Measurements from ENCODE around the gene CCDC106. TPM values are rescaled to one million over a fixed set of nuclear protein-coding genes. Genes with fewer than 3 reads are reported as not detected.

CCDC106 gene
- total RNA-seq, 2 donors from 2014 or later = 19.1 to 30.0 TPM

DNA sequence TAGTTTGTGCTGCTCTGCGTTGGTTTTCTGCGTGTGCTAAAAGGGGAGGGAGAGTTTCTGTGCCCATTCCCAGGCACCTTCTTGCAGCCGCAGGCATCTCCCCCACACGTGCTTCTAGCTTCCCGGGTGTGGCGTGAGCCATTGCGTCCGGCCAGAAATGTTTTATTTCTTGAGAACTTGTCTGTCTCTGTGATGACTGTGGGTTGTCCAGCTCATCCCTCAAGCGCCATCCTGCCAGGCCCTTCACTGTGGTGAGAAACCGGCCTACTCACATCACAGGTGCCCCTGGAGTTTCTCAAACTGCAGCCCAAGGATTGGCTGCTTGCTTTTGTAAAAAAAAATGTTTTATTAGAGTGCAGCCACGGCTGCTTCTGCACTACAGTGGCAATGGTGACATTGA is 51.2 kb downstream of the CCDC106 start:
- Histone ChIP-seq H3K9me3 (no peaks in the 10 kb centered on the region), H3K4me1 (no peaks in the 10 kb centered on the region), H3K36me3 (peaks cover 31% of the 10 kb centered on the region), H3K27me3 (no peaks in the 10 kb centered on the region), H3K4me3 (no peak overlapping the region), H3K27ac (no peak overlapping the region)
- TF ChIP-seq, protein P1, sequence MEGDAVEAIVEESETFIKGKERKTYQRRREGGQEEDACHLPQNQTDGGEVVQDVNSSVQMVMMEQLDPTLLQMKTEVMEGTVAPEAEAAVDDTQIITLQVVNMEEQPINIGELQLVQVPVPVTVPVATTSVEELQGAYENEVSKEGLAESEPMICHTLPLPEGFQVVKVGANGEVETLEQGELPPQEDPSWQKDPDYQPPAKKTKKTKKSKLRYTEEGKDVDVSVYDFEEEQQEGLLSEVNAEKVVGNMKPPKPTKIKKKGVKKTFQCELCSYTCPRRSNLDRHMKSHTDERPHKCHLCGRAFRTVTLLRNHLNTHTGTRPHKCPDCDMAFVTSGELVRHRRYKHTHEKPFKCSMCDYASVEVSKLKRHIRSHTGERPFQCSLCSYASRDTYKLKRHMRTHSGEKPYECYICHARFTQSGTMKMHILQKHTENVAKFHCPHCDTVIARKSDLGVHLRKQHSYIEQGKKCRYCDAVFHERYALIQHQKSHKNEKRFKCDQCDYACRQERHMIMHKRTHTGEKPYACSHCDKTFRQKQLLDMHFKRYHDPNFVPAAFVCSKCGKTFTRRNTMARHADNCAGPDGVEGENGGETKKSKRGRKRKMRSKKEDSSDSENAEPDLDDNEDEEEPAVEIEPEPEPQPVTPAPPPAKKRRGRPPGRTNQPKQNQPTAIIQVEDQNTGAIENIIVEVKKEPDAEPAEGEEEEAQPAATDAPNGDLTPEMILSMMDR (IDR thresholded peaks at IDR 0.05) = no peak
- DNase-seq (ENCODE audit: low spot score) = no peak

DNA sequence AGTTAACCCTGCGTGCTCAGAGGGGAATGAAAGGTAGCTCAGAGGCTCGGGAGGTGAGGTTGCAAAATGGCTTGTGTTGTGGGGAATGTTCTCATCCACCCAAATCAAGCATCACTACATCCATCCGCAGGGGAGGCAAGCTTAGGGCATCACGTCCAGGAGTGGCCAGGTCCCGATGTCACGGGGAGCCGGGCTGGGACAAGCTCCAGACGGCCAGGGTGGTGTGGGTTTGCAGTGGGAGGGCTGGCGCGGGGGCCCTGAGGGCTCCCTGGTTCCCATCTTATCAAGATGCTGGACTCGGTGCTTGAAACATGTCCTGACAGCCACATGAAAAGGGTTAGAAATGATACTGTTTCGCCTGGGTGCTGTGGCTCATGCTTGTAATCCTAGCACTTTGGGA is 52.8 kb downstream of the CCDC106 start:
- no peak for DNase-seq (ENCODE audit: low spot score)
- H3K4me3 ChIP-seq = no peak overlapping the region
- no peaks in the 10 kb centered on the region for H3K4me1 ChIP-seq
- no peaks in the 10 kb centered on the region for H3K9me3 ChIP-seq
- TF ChIP-seq, protein P1 (IDR thresholded peaks at IDR 0.05) = no peak
- peaks cover 15% of the 10 kb centered on the region for H3K36me3 ChIP-seq
- H3K27ac ChIP-seq = no peak overlapping the region
- no peaks in the 10 kb centered on the region for H3K27me3 ChIP-seq

DNA sequence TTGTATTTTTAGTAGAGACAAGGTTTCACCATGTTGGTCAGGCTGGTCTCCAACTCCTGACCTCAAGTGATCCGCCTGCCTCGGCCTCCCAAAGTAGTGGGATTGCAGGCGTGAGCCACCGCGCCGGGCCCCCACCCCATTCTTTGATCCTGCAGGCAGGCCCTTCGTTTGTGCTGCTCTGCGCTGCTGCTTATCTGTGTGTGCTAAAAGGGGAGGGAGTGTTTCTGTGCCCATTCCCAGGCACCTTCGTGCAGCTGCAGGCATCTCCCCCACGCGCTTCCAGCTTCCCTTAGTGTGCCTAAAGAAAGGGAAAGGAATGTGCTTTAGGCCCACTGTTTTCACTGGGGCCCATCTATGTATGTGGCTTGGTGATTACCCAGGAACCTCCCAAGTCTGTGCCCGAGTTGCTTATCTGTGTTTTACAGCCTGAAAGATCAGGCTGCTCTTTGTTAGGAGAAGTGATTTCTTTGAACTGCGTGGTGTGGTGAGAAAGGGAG is 54.2 kb downstream of the CCDC106 start:
- H3K27me3 ChIP-seq = no peaks in the 10 kb centered on the region
- no peak overlapping the region for H3K27ac ChIP-seq
- peaks cover 6% of the 10 kb centered on the region for H3K36me3 ChIP-seq
- H3K9me3 ChIP-seq = no peaks in the 10 kb centered on the region
- DNase-seq (ENCODE audit: low spot score) = no peak
- no peak overlapping the region for H3K4me3 ChIP-seq
- TF ChIP-seq, protein P1 (IDR thresholded peaks at IDR 0.05) = no peak
- no peaks in the 10 kb centered on the region for H3K4me1 ChIP-seq

Other genes starting within 250 kb of the CCDC106 start
- gene UBE2S, start 240.4 kb upstream of the CCDC106 start, total RNA-seq = 10 to 100 TPM; 19.1 to 22.0 TPM
- not detected for gene SHISA7, start 204.9 kb upstream of the CCDC106 start, total RNA-seq
- 10 to 100 TPM; 87.0 to 92.2 TPM for gene ISOC2, start 186.6 kb upstream of the CCDC106 start, total RNA-seq
- gene C19orf85, start 183.5 kb upstream of the CCDC106 start, total RNA-seq = not detected
- 10 to 100 TPM in 1 of 2 donors, 1 to 10 TPM in 1; 5.6 to 13.2 TPM for gene ZNF628, start 171.6 kb upstream of the CCDC106 start, total RNA-seq
- gene NAT14, start 163.0 kb upstream of the CCDC106 start, total RNA-seq = 1 to 10 TPM; 2.3 to 7.0 TPM
- gene SSC5D, start 159.8 kb upstream of the CCDC106 start, total RNA-seq = 1 to 10 TPM; 3.3 to 6.7 TPM
- 100 to 1,000 TPM; 111 to 172 TPM for gene SBK2, start 111.1 kb upstream of the CCDC106 start, total RNA-seq
- 100 to 1,000 TPM in 1 of 2 donors, 10 to 100 TPM in 1; 97.5 to 103 TPM for gene SBK3, start 102.7 kb upstream of the CCDC106 start, total RNA-seq
- 1 to 10 TPM; 6.2 to 6.4 TPM for gene ZNF579, start 67.4 kb upstream of the CCDC106 start, total RNA-seq
- 10 to 100 TPM in 1 of 2 donors, 1 to 10 TPM in 1; 9.2 to 12.2 TPM for gene FIZ1, start 48.7 kb upstream of the CCDC106 start, total RNA-seq
- 10 to 100 TPM; 17.7 to 25.8 TPM for gene ZNF524, start 47.9 kb upstream of the CCDC106 start, total RNA-seq
- 10 to 100 TPM; 11.2 to 11.4 TPM for gene ZNF865, start 42.6 kb upstream of the CCDC106 start, total RNA-seq
- gene ZNF784, start 23.6 kb upstream of the CCDC106 start, total RNA-seq = 10 to 100 TPM in 1 of 2 donors, 1 to 10 TPM in 1; 7.8 to 10.6 TPM
- 10 to 100 TPM; 15.3 to 26.2 TPM for gene ZNF580, start 7.2 kb upstream of the CCDC106 start, total RNA-seq
- gene ZNF581, start 4.6 kb upstream of the CCDC106 start, total RNA-seq = 1 to 10 TPM; 7.5 to 8.6 TPM
- 10 to 100 TPM; 39.0 to 61.0 TPM for gene U2AF2, start 6.8 kb downstream of the CCDC106 start, total RNA-seq
- gene EPN1, start 27.0 kb downstream of the CCDC106 start, total RNA-seq = 100 to 1,000 TPM; 179 to 187 TPM
- gene NLRP9, start 90.2 kb downstream of the CCDC106 start, total RNA-seq = not detected
- not detected for gene RFPL4A, start 110.9 kb downstream of the CCDC106 start, total RNA-seq
- gene RFPL4AL1, start 120.9 kb downstream of the CCDC106 start, total RNA-seq = not detected
- not detected for gene NLRP11, start 183.8 kb downstream of the CCDC106 start, total RNA-seq
- not detected for gene NLRP4, start 188.3 kb downstream of the CCDC106 start, total RNA-seq

Measured in right atrium auricular region (tissue), 2 donors.